Stimulated activated CD8-positive, alpha-beta memory T cell treated with anti-CD3 and anti-CD28 coated beads, Interleukin-2, amount 100 ng/mL, for 48 hours (primary cell): ENCODE measurements around the gene CDH13.

Source experiments
- DNase-seq, 2 donors: peaks; one replicate each; pipeline ENCODE4 v3.0.0-alpha.2; 2020; ENCODE audit warnings: low read depth in 2 of 2

The CDH13 gene

DNA sequence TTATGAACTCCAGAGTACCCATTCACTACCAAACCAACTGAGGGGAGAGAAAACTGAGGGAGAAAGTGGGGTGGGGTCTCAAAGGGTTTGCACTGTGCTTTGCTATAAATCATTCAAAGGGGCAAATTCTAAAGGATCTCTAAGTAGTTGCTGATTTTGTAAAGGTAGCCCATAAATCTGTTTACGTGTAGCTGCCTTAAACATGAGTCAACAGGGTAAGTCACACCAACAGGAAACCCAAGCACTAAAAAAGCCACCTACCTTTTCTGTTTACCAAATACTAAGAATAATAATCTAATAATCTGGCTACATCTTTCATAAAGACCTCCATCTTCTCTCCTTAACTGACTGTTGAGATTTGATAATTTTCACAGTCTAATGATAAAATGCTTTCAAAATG is 1172.6 kb downstream of the CDH13 start:
- DNase-seq: no peak

GRCh38 chr16:83802135-83802534 is 1175.4 kb downstream of the CDH13 start:
- no peak for DNase-seq

DNA sequence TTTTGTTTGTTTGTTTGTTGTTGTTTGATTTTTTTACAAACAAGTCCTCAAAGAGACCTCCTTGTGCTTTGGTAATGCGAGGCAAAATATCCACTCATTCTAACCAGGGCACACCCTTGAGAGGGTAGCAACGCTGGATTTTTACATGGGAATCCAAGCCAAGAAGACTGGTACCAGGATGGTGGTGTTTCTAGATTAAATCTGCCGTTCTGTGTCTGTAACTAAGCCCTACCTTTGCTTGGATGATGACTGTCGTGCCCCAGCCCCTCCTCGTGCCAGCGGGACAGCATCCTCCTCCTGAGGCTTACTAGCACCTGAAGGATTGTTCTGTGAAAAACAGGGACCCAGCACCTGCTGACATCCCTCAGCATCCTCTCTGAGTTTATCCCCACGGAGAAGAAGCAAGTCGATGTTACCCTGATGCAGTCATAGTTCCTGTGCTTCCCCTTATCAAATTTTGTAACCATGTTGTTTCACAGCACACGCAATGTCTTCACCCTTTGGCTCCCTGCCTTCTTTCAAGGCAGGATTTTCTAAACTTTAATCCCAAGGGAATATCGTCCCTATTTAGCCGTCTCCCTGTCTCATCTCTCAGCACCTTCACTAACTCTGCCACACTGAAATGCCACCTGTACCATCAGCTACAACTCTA is 1175.9 kb downstream of the CDH13 start:
- no peak for DNase-seq

DNA sequence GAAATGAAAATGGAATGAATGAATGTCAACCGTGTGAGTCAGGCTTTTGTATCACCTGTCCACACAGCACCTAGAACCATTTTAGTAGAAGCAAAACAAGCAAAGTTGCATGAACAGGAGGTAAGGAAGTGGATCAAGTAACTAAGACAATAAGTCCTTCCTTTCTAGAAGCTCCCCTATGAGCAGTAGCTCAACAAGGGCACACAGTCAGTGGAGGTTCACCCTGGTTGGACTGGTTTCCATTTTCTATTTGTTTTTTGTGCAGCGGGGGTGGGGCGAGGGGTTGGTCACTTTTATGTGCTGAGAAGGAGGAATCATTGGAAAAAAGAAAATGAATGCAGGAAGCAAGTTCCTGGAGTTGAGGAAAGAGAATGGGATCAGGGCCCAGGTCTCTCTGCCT is 1177.0 kb downstream of the CDH13 start:
- DNase-seq: no peak

DNA sequence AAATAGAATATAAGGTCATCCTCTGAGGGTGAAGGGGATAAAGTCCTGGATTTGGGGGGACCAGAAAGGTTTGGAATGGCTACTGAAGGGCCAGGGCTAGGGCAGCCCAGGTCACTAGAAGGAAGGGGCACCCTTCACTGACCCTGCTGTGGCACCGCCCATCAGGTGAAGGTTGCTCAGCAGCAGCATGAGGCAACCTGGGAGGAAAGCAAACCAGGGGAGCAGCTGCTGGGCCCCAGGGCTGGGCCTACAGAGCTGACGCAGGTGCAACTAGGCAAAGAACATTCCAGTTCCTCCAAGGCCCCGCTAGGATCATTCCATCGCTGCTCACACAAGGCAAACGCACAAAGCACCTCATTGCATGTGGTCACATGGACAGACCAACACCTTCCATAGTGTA is 1177.6 kb downstream of the CDH13 start:
- DNase-seq: no peak

DNA sequence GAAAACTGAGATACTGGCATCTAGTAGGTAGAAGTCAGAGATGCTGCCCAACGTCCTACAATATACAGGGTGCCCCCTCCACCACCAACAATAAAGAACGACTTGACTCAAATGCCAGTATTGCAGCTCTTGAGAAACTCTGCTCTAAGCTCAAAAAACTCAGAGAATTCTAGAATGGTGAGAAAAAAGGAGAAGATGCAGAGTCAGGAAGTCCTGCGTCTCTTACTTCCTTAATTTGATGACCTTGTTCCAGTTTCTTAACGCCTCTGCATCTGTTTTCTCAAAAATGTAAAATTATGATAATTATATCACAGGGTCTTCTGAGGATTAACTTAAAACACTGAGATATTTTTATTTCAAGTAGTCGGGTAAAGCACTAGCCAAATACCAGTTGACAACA is 1179.3 kb downstream of the CDH13 start:
- no peak for DNase-seq

- DNase-seq: no peak
These were observed 1180.0 kb downstream of the CDH13 start for GRCh38 chr16:83806731-83807130.

DNA sequence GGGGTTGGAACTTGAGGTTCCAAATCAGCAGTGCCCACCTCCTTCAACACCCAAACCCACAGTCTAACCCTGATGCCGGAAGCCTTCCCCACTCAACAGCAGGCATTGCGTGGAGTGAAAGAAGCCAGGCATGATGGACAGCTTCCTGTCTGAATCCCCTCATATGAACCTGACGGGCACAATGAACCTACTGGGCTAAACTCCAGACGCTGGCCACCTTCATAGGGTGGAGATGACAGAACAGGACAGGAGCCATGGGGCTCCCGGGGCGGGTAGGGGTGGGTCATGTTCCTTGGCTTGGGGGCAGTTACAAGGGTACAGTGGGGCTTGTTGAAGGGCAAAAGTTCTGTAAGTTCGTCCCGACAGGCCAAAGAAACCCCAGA is 1180.5 kb downstream of the CDH13 start:
- DNase-seq: no peak

- peak; percentile 87 to 89 for DNase-seq
These were observed 1181.2 kb downstream of the CDH13 start, which contains the start of gene HSBP1 for GRCh38 chr16:83807710-83808572. TSS of gene HSBP1 (plus strand) at chr16:83807978. CDS start at chr16:83808077, 99 bp downstream.

GRCh38 chr16:83808573-83809014 is 1181.8 kb downstream of the CDH13 start:
- no peak for DNase-seq

- no peak for DNase-seq
These were observed 1182.3 kb downstream of the CDH13 start for GRCh38 chr16:83809092-83809491.

- no peak for DNase-seq
These were observed 1184.1 kb downstream of the CDH13 start for GRCh38 chr16:83810901-83811300.

GRCh38 chr16:83813823-83814658 is 1187.3 kb downstream of the CDH13 start:
- no peak for DNase-seq

- DNase-seq: no peak
These were observed 1187.9 kb downstream of the CDH13 start for GRCh38 chr16:83814659-83814985.

DNA sequence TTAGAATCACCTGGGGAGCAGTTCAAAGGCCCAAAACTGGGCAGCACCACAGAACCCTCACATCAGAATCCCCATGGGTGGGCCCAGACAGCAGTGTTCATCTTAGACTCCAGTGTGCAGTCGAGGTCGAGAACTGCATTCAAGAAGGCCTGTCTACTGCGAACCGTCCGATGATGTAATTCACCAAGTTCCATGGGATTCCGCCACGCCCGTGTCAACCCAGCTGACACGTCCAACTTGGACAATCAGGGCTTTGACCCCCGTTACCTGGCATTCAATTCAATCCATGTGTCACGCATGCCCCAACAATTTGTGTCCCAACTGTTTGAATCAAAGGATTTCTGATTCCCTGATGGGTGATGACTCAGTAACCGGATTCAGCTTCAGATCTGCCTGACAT is 1190.3 kb downstream of the CDH13 start:
- DNase-seq: no peak

DNA sequence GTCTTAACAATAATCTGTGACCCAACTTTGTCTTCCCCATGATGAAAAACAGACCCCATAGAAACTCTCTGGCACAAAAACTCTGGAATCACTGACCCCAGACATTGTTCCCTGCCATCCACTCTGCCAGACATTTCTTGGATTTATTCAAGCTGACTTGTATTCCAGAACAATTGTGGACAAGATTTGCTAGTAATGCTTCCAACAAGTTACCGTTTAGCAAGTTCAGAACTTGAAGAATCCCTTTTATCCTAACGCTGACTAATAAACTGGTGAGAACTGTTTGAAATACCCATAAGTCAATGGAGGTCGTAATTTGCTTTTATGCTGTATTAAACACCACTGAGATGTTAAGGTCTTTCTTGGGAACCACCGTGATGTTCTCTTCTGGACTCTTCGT is 1191.5 kb downstream of the CDH13 start:
- DNase-seq: no peak

DNA sequence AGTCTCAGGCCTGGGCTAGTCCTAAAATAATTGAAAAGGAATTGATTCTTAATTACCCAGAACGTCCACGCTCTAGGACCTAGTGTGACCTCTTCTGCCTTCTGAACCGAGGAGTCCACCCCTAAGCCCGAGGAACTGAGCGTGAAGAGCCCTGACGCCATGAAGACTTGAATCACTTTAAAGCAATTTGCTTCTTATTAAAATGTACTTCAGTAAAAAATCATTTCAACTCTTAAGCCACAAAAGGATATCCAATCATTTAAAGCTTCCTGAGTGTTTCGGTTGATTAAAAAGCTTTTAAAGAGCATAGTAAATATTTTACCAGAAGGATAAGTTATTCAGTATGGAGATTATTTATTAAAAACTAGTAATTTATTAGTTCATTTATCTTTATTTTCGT is 1192.6 kb downstream of the CDH13 start:
- DNase-seq: no peak

DNA sequence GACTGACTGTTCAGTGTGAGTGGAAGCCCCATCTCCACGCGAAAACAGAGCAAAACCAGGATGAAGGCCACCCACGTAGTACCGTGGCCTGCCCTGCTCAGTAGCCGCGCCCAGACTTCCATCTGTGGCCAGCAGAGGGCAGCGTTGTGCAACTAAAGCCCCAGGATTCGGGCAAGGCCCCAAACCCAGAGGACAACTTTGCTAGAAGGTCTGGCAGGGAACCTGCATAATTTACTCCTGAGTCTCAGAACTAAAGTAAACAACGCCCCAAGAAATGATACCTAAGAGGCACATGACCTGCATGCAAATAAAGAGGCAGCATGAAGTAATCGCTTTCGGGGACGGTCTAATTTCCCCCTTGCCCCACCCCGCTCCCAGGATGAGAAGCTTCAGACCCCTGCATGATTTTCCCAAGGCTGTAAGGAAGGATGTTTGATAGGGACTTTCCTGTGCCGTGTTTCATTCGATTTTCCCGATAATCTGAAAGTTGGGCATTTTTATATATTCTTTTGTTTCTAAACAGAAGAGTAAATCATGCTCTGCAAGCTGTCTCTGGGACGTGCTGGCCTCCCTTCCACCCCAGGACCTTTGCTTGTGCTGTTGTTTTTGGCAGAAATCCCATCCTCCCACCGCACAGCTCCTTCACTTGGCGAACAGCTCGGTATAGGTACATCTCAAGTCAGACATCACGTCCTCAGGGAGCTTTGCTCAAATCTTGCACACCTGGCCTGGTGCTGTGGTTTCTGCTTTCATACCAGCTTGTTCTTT is 1199.6 kb downstream of the CDH13 start:
- peak; percentile 60 to 79 for DNase-seq

GRCh38 chr16:83830091-83830768 is 1203.5 kb downstream of the CDH13 start:
- DNase-seq: no peak

DNA sequence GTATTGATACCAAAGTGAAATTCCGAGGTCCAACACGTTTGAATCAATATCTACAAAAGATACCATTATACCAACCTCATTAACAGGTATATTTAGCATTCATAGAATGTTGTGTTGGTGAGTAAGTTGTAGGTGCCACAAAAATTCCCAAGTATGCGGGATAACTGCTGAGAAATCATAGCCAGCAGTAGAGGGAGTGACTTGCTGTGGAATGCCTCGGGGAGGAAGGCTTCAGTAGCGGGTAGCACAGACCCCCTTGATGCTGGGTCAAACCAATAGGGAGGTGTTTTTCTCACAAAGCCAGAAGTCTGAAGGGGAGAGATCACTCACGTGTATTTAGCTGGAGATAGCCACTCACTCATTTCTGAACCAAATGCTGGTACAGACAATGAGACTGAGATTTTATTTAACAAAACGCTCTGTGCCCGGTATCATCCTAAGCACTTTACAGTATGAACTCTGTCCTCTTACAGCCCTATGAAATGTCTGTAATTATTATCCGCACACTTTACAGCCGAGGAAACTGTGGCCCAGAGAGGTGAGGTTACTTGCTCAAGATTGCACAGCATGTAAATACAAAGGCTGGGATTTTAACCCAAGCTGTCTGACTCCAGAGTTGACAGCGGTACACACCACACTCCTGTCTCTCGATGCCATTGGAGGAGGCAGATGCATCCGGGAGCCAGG is 1204.1 kb downstream of the CDH13 start:
- DNase-seq: no peak
